ENCODE results near the gene SLC34A3. TPM values are rescaled to one million over a fixed set of nuclear protein-coding genes. Genes with fewer than 3 reads are reported as not detected.
"Not testable (repeated sequence)": the region's sequence is repeated elsewhere in the genome, so short reads cannot be mapped to it uniquely, and the experiment has no call there.

SLC34A3 gene
- total and polyA plus RNA-seq, 2 donors (not counting 1 experiment from before 2014, with no cell fraction given): not detected

- CTCF ChIA-PET: interaction anchor here (1.1 to 3.0 kb wide), 3 partner anchors 17 to 30 kb away, joined by 3 to 18 read pairs (median 8); partner anchors contain the start of genes RNF224 and TUBB4B
- POLR2A ChIA-PET: interaction anchor here (0.6 to 1.2 kb wide), 3 partner anchors 10 to 124 kb away, joined by 5 to 6 read pairs (median 6); no protein-coding TSS in a partner anchor
- no peak for ATAC-seq (ENCODE audit: low read depth)
- H3K4me1 ChIP-seq (ENCODE audit: control insufficient read depth in 2 of 2, insufficient read depth in 2 of 2, low read length in 2 of 2): peaks cover 17 to 27% of the 10 kb centered on the region in 2 donors
- H4K20me1 ChIP-seq (ENCODE audit: control insufficient read depth, insufficient read depth, low read length, poor library complexity, severe bottlenecking): peaks cover 18% of the 10 kb centered on the region
- peak overlapping the region; percentile 92 for H3K4me2 ChIP-seq (replicated peaks; ENCODE audit: low read depth, low read length, poor library complexity, severe bottlenecking)
- no peaks in the 10 kb centered on the region for H3K9me3 ChIP-seq (ENCODE audit: control extremely low read depth in 1 of 3, control insufficient read depth in 2 of 3, insufficient read depth in 1 of 3, low read length in 2 of 3)
- peaks cover 35% of the 10 kb centered on the region for H3K79me2 ChIP-seq (ENCODE audit: control insufficient read depth, insufficient read depth, low read length)
- Mint-ChIP-seq H3K4me3 (peak overlapping the region; percentile 86), H3K27ac (peak overlapping the region; percentile 26), H3K27me3 (no peaks in the 10 kb centered on the region), H3K4me1 (peaks cover 25% of the 10 kb centered on the region), H3K9me3 (ENCODE audit: insufficient read depth) (no peaks in the 10 kb centered on the region)
- H3K9ac ChIP-seq (ENCODE audit: low read length): no peak overlapping the region
- peaks cover 0 to 17% of the 10 kb centered on the region in 2 experiments for H3K36me3 ChIP-seq (replicated peaks in 1 of 2; ENCODE audit: control extremely low read depth in 1 of 2, control insufficient read depth in 1 of 2, extremely low read depth in 1 of 2, insufficient read depth in 2 of 2, low read length in 1 of 2)
- intact Hi-C loops (cut with micrococcal nuclease): no loop called here
- TF ChIP-seq EZH2 (IDR thresholded peaks at IDR 0.05; ENCODE audit: borderline replicate concordance, insufficient read depth, low read depth, low read length, poor library complexity, severe bottlenecking): no peak
- TF ChIP-seq, protein P1, sequence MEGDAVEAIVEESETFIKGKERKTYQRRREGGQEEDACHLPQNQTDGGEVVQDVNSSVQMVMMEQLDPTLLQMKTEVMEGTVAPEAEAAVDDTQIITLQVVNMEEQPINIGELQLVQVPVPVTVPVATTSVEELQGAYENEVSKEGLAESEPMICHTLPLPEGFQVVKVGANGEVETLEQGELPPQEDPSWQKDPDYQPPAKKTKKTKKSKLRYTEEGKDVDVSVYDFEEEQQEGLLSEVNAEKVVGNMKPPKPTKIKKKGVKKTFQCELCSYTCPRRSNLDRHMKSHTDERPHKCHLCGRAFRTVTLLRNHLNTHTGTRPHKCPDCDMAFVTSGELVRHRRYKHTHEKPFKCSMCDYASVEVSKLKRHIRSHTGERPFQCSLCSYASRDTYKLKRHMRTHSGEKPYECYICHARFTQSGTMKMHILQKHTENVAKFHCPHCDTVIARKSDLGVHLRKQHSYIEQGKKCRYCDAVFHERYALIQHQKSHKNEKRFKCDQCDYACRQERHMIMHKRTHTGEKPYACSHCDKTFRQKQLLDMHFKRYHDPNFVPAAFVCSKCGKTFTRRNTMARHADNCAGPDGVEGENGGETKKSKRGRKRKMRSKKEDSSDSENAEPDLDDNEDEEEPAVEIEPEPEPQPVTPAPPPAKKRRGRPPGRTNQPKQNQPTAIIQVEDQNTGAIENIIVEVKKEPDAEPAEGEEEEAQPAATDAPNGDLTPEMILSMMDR (IDR thresholded peaks at IDR 0.05): no peak
- no peak overlapping the region for H3K4me3 ChIP-seq (ENCODE audit: control extremely low read depth in 1 of 5, extremely low read depth in 1 of 5, insufficient read depth in 1 of 5, low read depth in 2 of 5, low read length in 4 of 5)
- WGBS (ENCODE audit: insufficient coverage): 94% methylated on average over 11 of the region's 15 CpGs
- H3K27ac ChIP-seq (ENCODE audit: low read length in 2 of 2): no peak overlapping the region
- no peak for DNase-seq
- no peaks in the 10 kb centered on the region for H3K27me3 ChIP-seq (replicated peaks in 1 of 4; ENCODE audit: control extremely low read depth in 1 of 4, control insufficient read depth in 3 of 4, insufficient read depth in 4 of 4, low read length in 3 of 4)
- no peak overlapping the region for H2AFZ ChIP-seq (ENCODE audit: insufficient read depth, low read depth, low read length, poor library complexity, severe bottlenecking)
These were observed 26.2 kb downstream of the SLC34A3 start for GRCh38 chr9:137256856-137257255.

DNA sequence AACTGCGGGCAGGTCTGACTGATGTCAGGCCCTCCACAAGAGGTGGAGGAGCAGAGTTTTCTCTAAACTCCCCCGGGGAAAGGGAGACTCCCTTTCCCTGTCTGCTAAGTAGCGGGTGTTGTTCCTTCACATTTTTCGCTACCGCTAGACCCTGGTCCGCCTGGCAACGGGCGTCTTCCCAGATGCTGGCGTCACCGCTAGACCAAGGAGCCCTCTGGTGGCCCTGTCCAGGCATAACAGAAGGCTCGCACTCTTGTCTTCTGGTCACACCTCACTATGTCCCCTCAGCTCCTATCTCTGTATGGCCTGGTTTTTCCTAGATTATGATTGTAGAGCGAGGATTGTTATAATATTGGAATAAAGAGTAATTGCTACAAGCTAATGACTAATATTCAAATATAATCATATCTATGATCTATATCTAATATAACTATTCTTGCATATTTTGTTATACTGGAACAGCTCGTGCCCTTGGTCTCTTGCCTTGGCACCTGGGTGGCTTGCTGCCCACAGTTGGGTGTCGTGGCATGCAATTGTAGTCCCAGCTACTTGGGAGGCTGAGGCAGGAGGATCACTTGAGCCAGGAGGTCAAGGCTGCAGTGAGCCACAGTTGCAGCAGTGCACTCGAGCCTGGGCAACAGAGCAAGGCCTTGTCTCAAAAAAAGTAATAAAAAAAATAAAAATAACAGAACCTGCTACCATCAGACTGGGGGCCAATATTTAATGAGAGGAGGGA is 31.6 kb downstream of the SLC34A3 start:
- H3K4me3 ChIP-seq (ENCODE audit: control extremely low read depth in 1 of 5, extremely low read depth in 1 of 5, insufficient read depth in 1 of 5, low read depth in 2 of 5, low read length in 4 of 5); DNase-seq; intact Hi-C loops (cut with micrococcal nuclease); H3K27me3 Mint-ChIP-seq; H3K27ac Mint-ChIP-seq; H3K4me1 ChIP-seq (ENCODE audit: control insufficient read depth in 2 of 2, insufficient read depth in 2 of 2, low read length in 2 of 2); ATAC-seq (ENCODE audit: low read depth); H3K9me3 ChIP-seq (ENCODE audit: control extremely low read depth in 1 of 3, control insufficient read depth in 2 of 3, insufficient read depth in 1 of 3, low read length in 2 of 3); H3K4me3 Mint-ChIP-seq; H3K9me3 Mint-ChIP-seq (ENCODE audit: insufficient read depth); H3K4me1 Mint-ChIP-seq; H3K27me3 ChIP-seq (replicated peaks in 1 of 4; ENCODE audit: control extremely low read depth in 1 of 4, control insufficient read depth in 3 of 4, insufficient read depth in 4 of 4, low read length in 3 of 4); H3K9ac ChIP-seq (ENCODE audit: low read length); H2AFZ ChIP-seq (ENCODE audit: insufficient read depth, low read depth, low read length, poor library complexity, severe bottlenecking); H3K4me2 ChIP-seq (replicated peaks; ENCODE audit: low read depth, low read length, poor library complexity, severe bottlenecking); H3K27ac ChIP-seq (ENCODE audit: low read length in 2 of 2): not testable (repeated sequence)
- peaks cover 0 to 30% of the 10 kb centered on the region in 2 experiments for H3K36me3 ChIP-seq (replicated peaks in 1 of 2; ENCODE audit: control extremely low read depth in 1 of 2, control insufficient read depth in 1 of 2, extremely low read depth in 1 of 2, insufficient read depth in 2 of 2, low read length in 1 of 2)
- 61% methylated on average over 3 of the region's 15 CpGs for WGBS (ENCODE audit: insufficient coverage)
- POLR2A ChIA-PET: interaction anchor here (0.6 kb wide), 1 partner anchor 174 kb away, joined by 3 read pairs; no protein-coding TSS in a partner anchor
- CTCF ChIA-PET: interaction anchor here (0.8 to 3.2 kb wide), 3 partner anchors 26 to 233 kb away, joined by 3 to 13 read pairs (median 4); no protein-coding TSS in a partner anchor
- TF ChIP-seq, protein P1 (IDR thresholded peaks at IDR 0.05): peak; percentile 43
- peaks cover 19% of the 10 kb centered on the region for H4K20me1 ChIP-seq (ENCODE audit: control insufficient read depth, insufficient read depth, low read length, poor library complexity, severe bottlenecking)
- H3K79me2 ChIP-seq (ENCODE audit: control insufficient read depth, insufficient read depth, low read length): peaks cover 31% of the 10 kb centered on the region

All from B cell (primary cell).